H54 (cell line): ENCODE results near the gene SLC5A10.
"Not testable (repeated sequence)": the region's sequence is repeated elsewhere in the genome, so short reads cannot be mapped to it uniquely, and the experiment has no call there.

ENCODE experiments used
- DNase-seq: peaks from one replicate; pipeline ENCODE4 v3.0.0; 2011; ENCODE audit warnings: low spot score, mixed read lengths; ENCODE audit not compliant: insufficient read length
- FAIRE-seq: peaks from 3 replicates; lab custom pipeline; 2011; peaks lifted over from hg19 to GRCh38; lab: Jason Lieb, UNC
- POLR2A ChIP-seq: IDR thresholded peaks from 2 replicates; pipeline ENCODE4 v1.6.1; 2011; ENCODE audit warnings: low read depth, mild to moderate bottlenecking, low read length

Gene SLC5A10

DNA sequence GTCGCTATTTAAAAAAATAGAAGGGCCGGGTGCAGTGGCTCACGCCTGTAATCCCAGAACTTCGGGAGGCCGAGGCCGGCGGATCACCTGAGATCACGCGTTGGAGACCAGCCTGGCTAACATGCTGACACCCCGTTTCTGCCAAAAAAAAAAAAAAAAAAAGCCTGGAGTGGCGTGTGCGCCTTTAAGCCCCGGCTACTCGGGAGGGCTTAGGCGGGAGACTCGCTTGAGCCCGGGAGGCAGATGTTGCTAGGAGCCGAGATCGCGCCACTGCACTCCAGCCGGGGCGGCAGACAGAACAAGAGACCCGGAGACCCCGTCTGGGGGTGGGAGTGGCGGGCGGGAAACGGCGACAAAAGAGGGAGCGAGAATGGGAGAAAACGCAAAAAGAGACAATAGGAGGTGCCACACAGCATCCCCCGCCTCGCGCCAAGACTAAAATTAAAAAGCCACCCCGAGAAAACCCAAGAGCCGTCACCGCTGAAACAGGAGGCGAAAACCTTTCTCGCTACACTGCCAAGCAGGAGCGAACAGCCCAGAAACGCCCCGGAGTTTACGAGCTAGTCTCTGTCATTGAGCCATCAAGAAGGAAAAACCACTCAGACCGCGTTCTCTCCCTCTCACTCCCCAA is 111.5 kb downstream of the SLC5A10 start:
- peak; percentile 53; the same call in 1 of the 2 replicates for TF ChIP-seq POLR2A
- not testable (repeated sequence) for FAIRE-seq, DNase-seq

DNA sequence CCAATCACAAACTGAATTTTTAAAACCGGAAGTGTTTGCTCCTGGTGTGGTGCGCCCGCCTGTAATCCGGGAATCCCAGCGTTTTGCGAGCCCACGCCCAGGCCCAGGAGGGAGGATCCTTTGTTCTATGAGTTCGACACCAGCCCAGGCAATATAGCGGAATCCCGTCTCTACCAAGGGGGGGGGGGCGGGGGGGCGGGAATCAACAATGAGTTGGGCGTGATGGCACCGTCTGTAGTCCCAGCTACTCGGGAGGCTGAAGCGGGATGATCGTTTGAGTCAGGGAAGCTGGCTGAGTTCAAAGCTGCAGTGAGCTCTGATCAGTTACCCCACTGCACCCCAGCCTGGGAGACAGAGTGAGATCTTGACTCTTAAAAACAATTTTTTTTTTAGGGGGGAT is 112.4 kb downstream of the SLC5A10 start:
- not testable (repeated sequence) for FAIRE-seq, DNase-seq

DNA sequence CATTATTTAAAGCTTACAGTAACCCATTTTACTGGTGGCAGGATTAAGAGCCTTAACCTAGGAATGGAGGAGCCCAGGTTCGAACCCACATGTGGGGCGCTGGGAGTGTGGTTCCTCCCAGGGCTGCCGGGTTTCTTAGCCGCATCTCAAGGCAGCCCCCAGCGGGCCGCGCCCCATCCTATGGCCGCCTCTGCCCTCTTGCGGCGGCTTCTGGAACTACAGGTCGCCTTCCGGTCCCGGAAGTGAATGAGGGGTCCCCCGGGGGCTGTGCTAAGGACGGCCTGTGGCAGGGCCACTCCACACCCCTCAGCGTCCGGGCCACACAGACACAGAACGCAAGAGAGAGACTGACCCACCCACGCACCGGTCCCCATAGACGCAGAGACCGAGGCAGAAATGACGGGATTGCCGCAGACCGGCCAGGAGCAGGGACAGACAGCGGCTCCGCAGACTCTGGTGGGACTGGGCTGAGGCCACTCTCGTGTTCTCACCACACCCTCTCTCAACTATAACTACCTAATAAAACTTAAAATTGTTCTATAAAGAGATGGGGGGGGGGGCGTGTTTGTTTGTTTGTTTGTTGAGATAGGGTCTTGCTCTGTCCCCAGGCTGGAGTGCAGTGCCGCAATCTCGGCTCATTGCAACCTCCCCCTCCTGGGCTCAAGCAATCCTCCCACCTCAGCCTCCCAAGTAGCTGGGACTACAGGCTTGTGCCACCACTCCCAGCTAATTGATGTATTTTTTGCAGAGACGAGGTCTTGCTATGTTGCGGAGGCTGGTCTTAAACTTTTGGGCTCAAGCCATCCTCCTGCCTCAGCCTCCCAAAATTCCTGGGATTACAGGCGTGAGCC is 118.6 kb downstream of the SLC5A10 start:
- DNase-seq, FAIRE-seq: not testable (repeated sequence)
